MCF 10A (cell line): ENCODE data around the gene PLCL1. TPM values are rescaled to one million over a fixed set of nuclear protein-coding genes. Genes with fewer than 3 reads are reported as not detected.

Experiments
- BruUV-seq: library from RNA; stranded (reverse); fragments of 400-500 nt; replicated peaks from 2 replicates; lab custom pipeline; 2021; lab: Mats Ljungman, UMichigan
- CTCF ChIA-PET: fragments of 300-600 bp; sonication (Branson Sonifier 250); formaldehyde crosslinking; extraction: SDS; loops from one replicate; lab custom pipeline; 2021; ENCODE audit warnings: antibody characterized with exemption, inconsistent platforms; lab: Yijun Ruan, JAX
- POLR2A ChIA-PET: fragments of 300-600, 350-650 bp; sonication (Branson Sonifier 250); formaldehyde crosslinking; extraction: SDS; loops from one replicate; lab custom pipeline; 2020; ENCODE audit warnings: antibody characterized with exemption, inconsistent platforms; lab: Yijun Ruan, JAX
- DNase-seq: peaks from one replicate; pipeline ENCODE4 v3.0.0-alpha.2; 2018; ENCODE audit not compliant: unreplicated experiment
- H3K27ac Mint-ChIP-seq: one replicate; pipeline ENCODE4 v1.8.0; 2022; ENCODE audit warnings: mild to moderate bottlenecking, low read depth, mixed read lengths; ENCODE audit not compliant: unreplicated experiment
- H3K27me3 Mint-ChIP-seq: one replicate; pipeline ENCODE4 v1.8.0; 2022; ENCODE audit warnings: mixed read lengths; ENCODE audit not compliant: insufficient read depth, unreplicated experiment
- H3K36me3 Mint-ChIP-seq: one replicate; pipeline ENCODE4 v1.8.0; 2022; ENCODE audit warnings: mild to moderate bottlenecking, moderate library complexity, mixed read lengths; ENCODE audit not compliant: insufficient read depth, unreplicated experiment
- H3K4me1 Mint-ChIP-seq: one replicate; pipeline ENCODE4 v1.8.0; 2022; ENCODE audit warnings: mixed read lengths; ENCODE audit not compliant: insufficient read depth, unreplicated experiment
- H3K4me3 Mint-ChIP-seq: one replicate; pipeline ENCODE4 v1.8.0; 2022; ENCODE audit warnings: mild to moderate bottlenecking, moderate library complexity, mixed read lengths; ENCODE audit not compliant: unreplicated experiment
- H3K9me3 Mint-ChIP-seq: one replicate; pipeline ENCODE4 v1.8.0; 2022; ENCODE audit warnings: mixed read lengths; ENCODE audit not compliant: unreplicated experiment
- intact Hi-C: fragments of 100-400 bp; cut with micrococcal nuclease; formaldehyde crosslinking; loops from 2 replicates; pipeline ENCODE4 v1.14.1; 2022
- total RNA-seq: library from RNA; stranded (reverse); gene quantifications from 2 replicates; pipeline ENCODE4 v1.2.3, GENCODE V29; 2022
- TF ChIP-seq, protein P1 (sequence below): fragments of 200-600 bp; IDR thresholded peaks from one replicate; pipeline ENCODE4 v1.8.0; 2022; ENCODE audit warnings: antibody characterized with exemption, mild to moderate bottlenecking; ENCODE audit not compliant: unreplicated experiment

Gene PLCL1
- total RNA-seq, 1 experiment from 2014 or later: 0.12 TPM

GRCh38 chr2:198136142-198136541 is 331.7 kb downstream of the PLCL1 start:
- CTCF ChIA-PET: no interaction called here
- no peak for DNase-seq
- H3K4me1 Mint-ChIP-seq: no peaks in the 10 kb centered on the region
- TF ChIP-seq, protein P1, sequence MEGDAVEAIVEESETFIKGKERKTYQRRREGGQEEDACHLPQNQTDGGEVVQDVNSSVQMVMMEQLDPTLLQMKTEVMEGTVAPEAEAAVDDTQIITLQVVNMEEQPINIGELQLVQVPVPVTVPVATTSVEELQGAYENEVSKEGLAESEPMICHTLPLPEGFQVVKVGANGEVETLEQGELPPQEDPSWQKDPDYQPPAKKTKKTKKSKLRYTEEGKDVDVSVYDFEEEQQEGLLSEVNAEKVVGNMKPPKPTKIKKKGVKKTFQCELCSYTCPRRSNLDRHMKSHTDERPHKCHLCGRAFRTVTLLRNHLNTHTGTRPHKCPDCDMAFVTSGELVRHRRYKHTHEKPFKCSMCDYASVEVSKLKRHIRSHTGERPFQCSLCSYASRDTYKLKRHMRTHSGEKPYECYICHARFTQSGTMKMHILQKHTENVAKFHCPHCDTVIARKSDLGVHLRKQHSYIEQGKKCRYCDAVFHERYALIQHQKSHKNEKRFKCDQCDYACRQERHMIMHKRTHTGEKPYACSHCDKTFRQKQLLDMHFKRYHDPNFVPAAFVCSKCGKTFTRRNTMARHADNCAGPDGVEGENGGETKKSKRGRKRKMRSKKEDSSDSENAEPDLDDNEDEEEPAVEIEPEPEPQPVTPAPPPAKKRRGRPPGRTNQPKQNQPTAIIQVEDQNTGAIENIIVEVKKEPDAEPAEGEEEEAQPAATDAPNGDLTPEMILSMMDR: no peak
- H3K4me3 Mint-ChIP-seq: no peak overlapping the region
- POLR2A ChIA-PET: no interaction called here
- no peaks in the 10 kb centered on the region for H3K9me3 Mint-ChIP-seq
- BruUV-seq: no TSS peak
- peaks cover 12% of the 10 kb centered on the region for H3K27me3 Mint-ChIP-seq
- intact Hi-C loops: no loop called here
- no peak overlapping the region for H3K27ac Mint-ChIP-seq
- no peaks in the 10 kb centered on the region for H3K36me3 Mint-ChIP-seq

DNA sequence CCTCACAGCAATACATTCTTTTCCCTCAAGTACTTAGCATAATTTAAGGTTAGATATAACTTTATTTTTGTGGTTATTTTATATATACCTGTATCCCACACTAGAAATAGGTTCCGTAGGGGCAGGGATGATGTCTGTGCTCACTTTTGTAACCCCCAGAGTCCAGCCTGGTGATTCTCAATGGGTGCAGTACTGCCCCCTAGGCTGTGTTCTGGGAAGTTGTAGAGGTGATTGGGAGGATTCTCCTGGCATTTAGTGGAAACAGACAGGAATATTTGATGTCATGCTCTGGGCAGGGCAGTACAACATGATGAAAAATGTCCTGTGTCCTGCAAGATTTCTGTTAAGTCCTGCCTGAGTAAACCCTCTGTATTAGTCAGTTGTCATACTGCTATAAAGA is 333.3 kb downstream of the PLCL1 start:
- Mint-ChIP-seq H3K4me1 (no peaks in the 10 kb centered on the region), H3K36me3 (no peaks in the 10 kb centered on the region), H3K9me3 (no peaks in the 10 kb centered on the region), H3K27ac (no peak overlapping the region), H3K4me3 (no peak overlapping the region), H3K27me3 (peaks cover 9% of the 10 kb centered on the region)
- intact Hi-C loops: no loop called here
- BruUV-seq: no TSS peak
- ChIA-PET POLR2A (no interaction called here), CTCF (no interaction called here)
- no peak for DNase-seq
- TF ChIP-seq, protein P1: no peak

- CTCF ChIA-PET: interaction anchor here (0.6 kb wide), 1 partner anchor 174 kb away, joined by 4 read pairs; no protein-coding TSS in a partner anchor
- no peak for DNase-seq
- H3K36me3 Mint-ChIP-seq: no peaks in the 10 kb centered on the region
- TF ChIP-seq, protein P1: no peak
- POLR2A ChIA-PET: no interaction called here
- peaks cover 40% of the 10 kb centered on the region for H3K27me3 Mint-ChIP-seq
- no peak overlapping the region for H3K27ac Mint-ChIP-seq
- no peaks in the 10 kb centered on the region for H3K9me3 Mint-ChIP-seq
- intact Hi-C loops: no loop called here
- no peak overlapping the region for H3K4me3 Mint-ChIP-seq
- BruUV-seq: no TSS peak
- H3K4me1 Mint-ChIP-seq: no peaks in the 10 kb centered on the region
Measured at GRCh38 chr2:198141726-198142125, 337.3 kb downstream of the PLCL1 start.

DNA sequence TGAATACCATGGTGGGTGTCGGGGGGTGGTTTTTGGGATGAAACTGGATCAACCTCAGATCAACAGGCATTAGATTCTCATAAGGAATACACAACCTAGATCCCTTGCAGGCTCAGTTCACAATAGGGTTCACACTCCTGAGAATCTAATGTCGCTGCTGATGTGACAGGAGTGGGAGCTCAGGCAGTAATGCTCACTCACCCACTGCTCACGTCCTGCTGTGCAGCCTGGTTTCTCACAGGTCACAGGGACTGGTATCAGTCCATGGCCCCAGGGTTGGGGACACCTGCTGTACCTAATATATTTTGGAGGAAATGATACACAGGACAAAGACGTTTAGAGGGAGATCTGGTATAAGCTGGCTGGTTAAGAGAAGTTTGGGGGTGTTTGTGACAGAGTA is 338.8 kb downstream of the PLCL1 start:
- H3K27ac Mint-ChIP-seq: no peak overlapping the region
- H3K36me3 Mint-ChIP-seq: no peaks in the 10 kb centered on the region
- H3K4me1 Mint-ChIP-seq: no peaks in the 10 kb centered on the region
- ChIA-PET CTCF (interaction anchor here (0.6 kb wide), 1 partner anchor 17 kb away, joined by 3 read pairs; no protein-coding TSS in a partner anchor), POLR2A (interaction anchor here (0.7 kb wide), 1 partner anchor 9 kb away, joined by 3 read pairs; no protein-coding TSS in a partner anchor)
- H3K9me3 Mint-ChIP-seq: no peaks in the 10 kb centered on the region
- intact Hi-C loops: no loop called here
- no peak for DNase-seq
- BruUV-seq: no TSS peak
- H3K4me3 Mint-ChIP-seq: no peak overlapping the region
- H3K27me3 Mint-ChIP-seq: peaks cover 49% of the 10 kb centered on the region
- TF ChIP-seq, protein P1: no peak
